ENCODE data around the gene VTCN1.

GRCh38 chr1:117137281-117137855, 73.4 kb downstream of the VTCN1 start:
- no peak for TF ChIP-seq REST (IDR thresholded peaks at IDR 0.05; ENCODE audit: insufficient read depth in 1 of 2, low read depth in 2 of 2, low read length in 1 of 2)
- no peak for TF ChIP-seq CTCF (IDR thresholded peaks at IDR 0.05)
- TF ChIP-seq SIN3A (IDR thresholded peaks at IDR 0.05; ENCODE audit: borderline replicate concordance, insufficient read depth, low read depth, low read length), result no peak

All from Panc1 (cell line).